ENCODE results near the gene ACTMAP. TPM values are rescaled to one million over a fixed set of nuclear protein-coding genes. Genes with fewer than 3 reads are reported as not detected.
A peak's percentile ranks its signal among the peaks of the same experiment; 100 is the strongest.
"Not testable (repeated sequence)": the region's sequence is repeated elsewhere in the genome, so short reads cannot be mapped to it uniquely, and the experiment has no call there.

ACTMAP gene
- total RNA-seq, 2 experiments from 2014 or later: 13.5 to 15.6 TPM

- H3K27ac Mint-ChIP-seq; H3K4me3 Mint-ChIP-seq; ATAC-seq (ENCODE audit: low read depth); H3K9me3 Mint-ChIP-seq; H3K27me3 Mint-ChIP-seq; DNase-seq: not testable (repeated sequence)
- Mint-ChIP-seq H3K4me1 (peaks cover 47% of the 10 kb centered on the region), H3K36me3 (peaks cover 59% of the 10 kb centered on the region)
- POLR2A ChIA-PET: interaction anchor here (0.8 to 1.3 kb wide), 3 partner anchors 12 to 16 kb away, joined by 4 to 14 read pairs (median 7); partner anchors contain the start of genes ACTMAP and RAB4B
These were observed 16.1 kb upstream of the ACTMAP start for GRCh38 chr19:40766385-40766784.

DNA sequence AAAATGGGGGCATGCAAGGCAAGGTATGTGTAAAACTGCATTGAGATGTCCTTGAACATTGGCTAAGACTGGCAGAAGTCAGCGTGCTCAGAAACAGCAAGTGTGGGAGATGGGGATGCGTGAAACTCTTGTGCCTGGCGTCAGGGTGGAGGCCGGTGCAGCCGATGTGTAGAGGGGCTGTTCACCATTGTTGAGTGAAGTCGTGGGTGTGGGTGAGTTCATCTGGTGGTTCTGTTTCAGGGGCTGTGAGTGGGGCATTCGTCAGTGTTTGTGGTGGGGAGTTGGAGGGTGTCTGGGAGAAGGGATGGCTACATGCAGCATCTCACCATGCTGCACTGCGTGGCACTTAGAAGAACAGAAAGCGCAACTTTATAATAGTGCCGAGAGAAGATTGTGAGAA, 13.7 kb upstream of the ACTMAP start:
- H3K4me1 Mint-ChIP-seq: peaks cover 54% of the 10 kb centered on the region
- DNase-seq (no peak), ATAC-seq (ENCODE audit: low read depth) (no peak)
- H3K36me3 Mint-ChIP-seq: peaks cover 58% of the 10 kb centered on the region
- POLR2A ChIA-PET: interaction anchor here (1.9 to 2.4 kb wide), 2 partner anchors 10 to 14 kb away, joined by 7 to 9 read pairs; partner anchors contain the start of gene RAB4B
- peak overlapping the region; percentile 89 for H3K27ac Mint-ChIP-seq
- no peaks in the 10 kb centered on the region for H3K27me3 Mint-ChIP-seq
- no peaks in the 10 kb centered on the region for H3K9me3 Mint-ChIP-seq
- peak overlapping the region; percentile 9 for H3K4me3 Mint-ChIP-seq

- H3K4me1 Mint-ChIP-seq: peaks cover 54% of the 10 kb centered on the region
- no peak overlapping the region for H3K4me3 Mint-ChIP-seq
- peak overlapping the region; percentile 89 for H3K27ac Mint-ChIP-seq
- POLR2A ChIA-PET: interaction anchor here (1.9 to 2.4 kb wide), 2 partner anchors 10 to 14 kb away, joined by 7 to 9 read pairs; partner anchors contain the start of gene RAB4B
- no peak for DNase-seq
- peaks cover 57% of the 10 kb centered on the region for H3K36me3 Mint-ChIP-seq
- no peaks in the 10 kb centered on the region for H3K27me3 Mint-ChIP-seq
- H3K9me3 Mint-ChIP-seq: no peaks in the 10 kb centered on the region
- peak; percentile 8 for ATAC-seq (ENCODE audit: low read depth)
These were observed 13.2 kb upstream of the ACTMAP start for GRCh38 chr19:40763526-40763925.

DNA sequence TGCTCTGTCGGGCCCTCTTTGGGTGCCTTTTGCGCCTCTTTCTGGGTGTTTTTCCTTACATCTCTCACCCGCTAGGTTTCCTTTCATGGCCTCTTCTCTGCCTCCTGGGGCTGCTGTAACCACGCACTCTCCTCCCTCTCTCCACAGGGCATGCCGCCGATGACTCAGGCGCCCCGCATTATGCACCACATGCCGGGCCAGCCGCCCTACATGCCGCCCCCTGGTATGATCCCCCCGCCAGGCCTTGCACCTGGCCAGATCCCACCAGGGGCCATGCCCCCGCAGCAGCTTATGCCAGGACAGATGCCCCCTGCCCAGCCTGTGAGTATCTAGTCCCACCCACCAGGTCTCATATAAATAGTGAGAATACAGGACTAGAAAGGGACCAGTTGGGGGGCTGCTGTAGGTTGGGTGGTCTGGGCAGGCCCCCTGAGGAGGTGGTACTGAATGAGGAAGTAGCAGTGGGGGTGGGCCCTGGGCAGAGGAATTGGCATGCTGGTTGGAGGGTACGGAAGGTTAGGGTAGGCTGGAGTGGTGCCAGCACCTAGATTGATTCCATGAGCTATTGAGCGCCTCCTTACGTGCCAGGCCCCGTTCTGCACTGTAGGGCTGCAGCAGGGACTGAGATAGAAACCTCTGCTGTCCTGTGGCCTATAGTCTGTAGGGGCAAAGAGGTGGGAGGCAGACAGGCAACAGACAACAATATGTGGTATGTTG, 12.6 kb upstream of the ACTMAP start:
- DNase-seq (no peak), ATAC-seq (ENCODE audit: low read depth) (peak; percentile 52)
- POLR2A ChIA-PET: interaction anchor here (1.9 to 2.4 kb wide), 2 partner anchors 9 to 15 kb away, joined by 7 to 9 read pairs; partner anchors contain the start of gene RAB4B
- peak overlapping the region; percentile 89 for H3K27ac Mint-ChIP-seq
- H3K36me3 Mint-ChIP-seq: peaks cover 63% of the 10 kb centered on the region
- no peaks in the 10 kb centered on the region for H3K27me3 Mint-ChIP-seq
- peaks cover 55% of the 10 kb centered on the region for H3K4me1 Mint-ChIP-seq
- peak overlapping the region; percentile 62 for H3K4me3 Mint-ChIP-seq
- H3K9me3 Mint-ChIP-seq: no peaks in the 10 kb centered on the region

DNA sequence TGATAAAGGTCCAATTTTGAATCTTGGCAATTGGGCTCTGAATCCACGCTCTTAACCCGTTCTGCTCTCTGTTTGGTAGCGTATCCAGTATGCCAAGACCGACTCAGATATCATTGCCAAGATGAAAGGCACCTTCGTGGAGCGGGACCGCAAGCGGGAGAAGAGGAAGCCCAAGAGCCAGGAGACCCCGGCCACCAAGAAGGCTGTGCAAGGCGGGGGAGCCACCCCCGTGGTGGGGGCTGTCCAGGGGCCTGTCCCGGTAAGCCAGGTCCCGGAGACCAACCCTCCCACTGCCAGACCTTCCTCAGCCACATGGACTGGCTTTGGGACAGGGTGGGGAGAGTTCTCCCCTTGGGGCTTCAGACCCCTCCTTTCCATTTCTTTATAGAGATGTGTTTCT, 9.1 kb upstream of the ACTMAP start:
- POLR2A ChIA-PET: interaction anchor here (2.6 kb wide), 1 partner anchor 18 kb away, joined by 13 read pairs; the partner anchor contains the start of gene RAB4B

DNA sequence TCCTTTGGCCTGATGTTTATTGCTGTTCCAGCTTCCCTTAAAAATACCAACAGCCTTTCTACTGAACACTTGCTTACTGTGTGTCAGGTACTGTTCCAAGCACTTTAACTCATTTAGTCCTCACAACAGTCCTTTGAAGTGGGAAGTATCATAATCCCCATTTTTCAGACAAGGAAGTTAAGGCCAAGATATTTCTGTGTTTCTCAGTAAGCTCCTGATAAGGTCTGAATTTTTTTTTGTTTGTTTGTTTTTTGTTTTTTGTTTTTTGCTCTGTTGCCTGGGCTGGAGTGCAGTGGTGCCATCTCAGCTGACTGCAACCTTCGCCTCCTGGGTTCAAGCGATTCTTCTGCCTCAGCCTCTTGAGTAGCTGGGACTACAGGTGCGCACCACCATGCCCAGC, 8.2 kb upstream of the ACTMAP start:
- Mint-ChIP-seq H3K27ac (peak overlapping the region; percentile 61), H3K27me3 (no peaks in the 10 kb centered on the region), H3K4me1 (peaks cover 60% of the 10 kb centered on the region), H3K36me3 (peaks cover 63% of the 10 kb centered on the region), H3K9me3 (no peaks in the 10 kb centered on the region), H3K4me3 (no peak overlapping the region)
- DNase-seq (no peak), ATAC-seq (ENCODE audit: low read depth) (no peak)
- POLR2A ChIA-PET: interaction anchor here (0.6 to 1.1 kb wide), 3 partner anchors 9 to 37 kb away, joined by 3 to 4 read pairs (median 3); no protein-coding TSS in a partner anchor

More for the DNA sequence above, 9.1 kb upstream of the ACTMAP start:
- H3K27me3 Mint-ChIP-seq: no peaks in the 10 kb centered on the region
- H3K36me3 Mint-ChIP-seq: peaks cover 67% of the 10 kb centered on the region
- no peak overlapping the region for H3K4me3 Mint-ChIP-seq
- ATAC-seq (ENCODE audit: low read depth): no peak
- H3K4me1 Mint-ChIP-seq: peaks cover 64% of the 10 kb centered on the region
- no peak overlapping the region for H3K27ac Mint-ChIP-seq
- no peak for DNase-seq
- H3K9me3 Mint-ChIP-seq: no peaks in the 10 kb centered on the region

GRCh38 chr19:40756502-40757110, 6.3 kb upstream of the ACTMAP start:
- ATAC-seq (ENCODE audit: low read depth) (peak; percentile 28), DNase-seq (no peak)
- H3K4me1 Mint-ChIP-seq: peaks cover 57% of the 10 kb centered on the region
- no peaks in the 10 kb centered on the region for H3K27me3 Mint-ChIP-seq
- POLR2A ChIA-PET: interaction anchor here (0.6 to 3.6 kb wide), 3 partner anchors 15 to 50 kb away, joined by 3 to 22 read pairs (median 6); partner anchors contain the start of gene RAB4B
- no peaks in the 10 kb centered on the region for H3K9me3 Mint-ChIP-seq
- H3K4me3 Mint-ChIP-seq: peak overlapping the region; percentile 84
- peak overlapping the region; percentile 91 for H3K27ac Mint-ChIP-seq
- H3K36me3 Mint-ChIP-seq: peaks cover 52% of the 10 kb centered on the region

GRCh38 chr19:40755791-40756190, 5.5 kb upstream of the ACTMAP start:
- Mint-ChIP-seq H3K27ac (peak overlapping the region; percentile 91), H3K4me3 (peak overlapping the region; percentile 84), H3K27me3 (no peaks in the 10 kb centered on the region), H3K4me1 (peaks cover 53% of the 10 kb centered on the region), H3K9me3 (no peaks in the 10 kb centered on the region), H3K36me3 (peaks cover 49% of the 10 kb centered on the region)
- ATAC-seq (ENCODE audit: low read depth): no peak
- no peak for DNase-seq
- POLR2A ChIA-PET: interaction anchor here (0.6 to 3.6 kb wide), 4 partner anchors 16 to 68 kb away, joined by 3 to 22 read pairs (median 4); partner anchors contain the start of gene RAB4B

DNA sequence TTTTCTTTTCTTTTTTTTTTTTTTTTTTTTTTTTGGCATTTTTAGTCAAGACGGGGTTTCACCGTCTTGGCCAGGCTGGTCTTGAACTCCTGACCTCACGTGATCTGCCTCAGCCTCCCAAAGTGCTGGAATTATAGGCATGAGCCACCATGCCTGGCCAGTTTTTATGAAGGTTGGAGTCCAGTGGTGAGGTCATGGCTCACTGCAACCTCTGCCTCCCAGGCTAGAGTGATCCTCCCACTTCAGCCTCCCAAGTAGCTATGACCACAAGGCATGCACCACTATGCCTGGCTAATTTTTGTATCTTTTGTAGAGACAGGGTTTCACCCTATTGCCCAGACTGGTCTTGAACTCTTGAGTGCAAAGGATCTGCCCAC, 5.0 kb upstream of the ACTMAP start:
- Mint-ChIP-seq H3K9me3 (no peaks in the 10 kb centered on the region), H3K36me3 (peaks cover 44% of the 10 kb centered on the region), H3K27ac (peak overlapping the region; percentile 91), H3K4me1 (peaks cover 49% of the 10 kb centered on the region), H3K27me3 (no peaks in the 10 kb centered on the region), H3K4me3 (peak overlapping the region; percentile 84)
- POLR2A ChIA-PET: interaction anchor here (0.6 to 3.6 kb wide), 4 partner anchors 11 to 52 kb away, joined by 4 to 22 read pairs (median 7); partner anchors contain the start of gene RAB4B
- DNase-seq: no peak
- ATAC-seq (ENCODE audit: low read depth): no peak

DNA sequence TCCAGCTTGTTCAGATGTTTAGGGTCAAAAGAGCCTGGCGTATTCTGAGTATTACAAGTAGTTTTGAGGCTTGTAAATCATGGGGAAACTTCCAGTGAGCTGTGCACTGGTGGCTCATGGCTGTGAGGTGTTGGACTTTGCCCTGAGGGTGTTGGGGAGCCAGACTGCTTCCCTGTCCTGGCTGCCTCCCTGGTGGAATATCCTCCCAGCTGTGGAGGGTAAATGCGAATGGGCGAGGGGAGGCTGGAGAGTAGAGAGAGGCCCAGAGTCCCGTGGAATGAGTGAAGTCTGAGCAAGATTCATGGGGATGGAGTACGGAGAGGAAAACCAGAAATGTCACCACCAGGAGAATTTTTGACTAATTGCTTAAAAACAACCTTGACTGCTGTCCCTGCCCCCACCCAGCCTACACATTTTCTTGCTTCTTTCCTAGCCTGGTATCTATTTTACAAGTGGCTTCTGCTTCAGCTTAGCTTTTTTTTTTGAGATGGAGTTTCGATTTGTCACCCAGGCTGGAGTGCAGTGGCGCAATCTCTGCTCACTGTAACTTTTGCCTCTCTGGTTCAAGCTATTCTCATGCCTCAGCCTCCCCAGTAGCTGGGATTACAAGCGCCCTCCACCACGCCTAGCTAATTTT, 4.5 kb upstream of the ACTMAP start:
- Mint-ChIP-seq H3K4me3 (peak overlapping the region; percentile 84), H3K27ac (peak overlapping the region; percentile 91), H3K36me3 (peaks cover 45% of the 10 kb centered on the region), H3K9me3 (no peaks in the 10 kb centered on the region), H3K27me3 (no peaks in the 10 kb centered on the region), H3K4me1 (peaks cover 50% of the 10 kb centered on the region)
- DNase-seq (no peak), ATAC-seq (ENCODE audit: low read depth) (no peak)
- POLR2A ChIA-PET: interaction anchor here (0.6 to 3.6 kb wide), 5 partner anchors 8 to 52 kb away, joined by 4 to 22 read pairs (median 8); partner anchors contain the start of gene RAB4B

DNA sequence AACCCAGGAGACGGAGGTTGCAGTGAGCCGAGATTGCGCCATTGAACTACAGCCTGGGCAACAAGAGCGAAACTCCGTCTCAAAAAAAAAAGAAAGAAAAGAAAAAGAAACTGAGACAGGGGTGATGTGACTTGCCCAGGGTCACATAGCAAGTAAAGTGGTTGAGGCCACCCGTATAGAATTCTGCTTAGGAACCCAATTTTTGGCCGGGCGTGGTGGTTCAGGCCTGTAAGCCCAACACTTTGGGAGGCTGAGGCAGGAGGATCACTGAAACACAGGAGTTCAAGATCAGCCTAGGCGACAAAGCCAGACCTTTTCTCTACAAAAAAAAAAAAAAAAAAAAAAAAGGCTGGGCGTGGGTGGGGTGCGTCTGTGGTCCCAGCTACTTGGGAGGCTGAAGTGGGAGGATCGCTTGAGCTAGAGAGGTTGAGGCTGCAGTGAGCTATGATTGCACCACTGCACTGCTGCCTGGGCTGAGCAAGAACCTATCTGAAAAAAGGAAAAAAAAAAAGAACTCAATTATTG, 2.0 kb upstream of the ACTMAP start:
- H3K36me3 Mint-ChIP-seq: peaks cover 37% of the 10 kb centered on the region
- DNase-seq: no peak
- POLR2A ChIA-PET: interaction anchor here (0.7 to 4.7 kb wide), 10 partner anchors 15 to 331 kb away, joined by 3 to 92 read pairs (median 5); partner anchors contain the start of genes COQ8B, EGLN2, ITPKC and MIA

GRCh38 chr19:40750874-40751537, 729 bp upstream of the ACTMAP start, which contains the start of gene SNRPA:
SNRPA (plus strand) TSS chr19:40751203; CDS start chr19:40751409, 206 bp downstream.
- peaks cover 29% of the 10 kb centered on the region for H3K36me3 Mint-ChIP-seq
- H3K4me3 Mint-ChIP-seq: peak within 1 kb of the TSS; percentile 97
- H3K27me3 Mint-ChIP-seq: no peaks in the 10 kb centered on the region
- peak within 1 kb of the TSS; percentile 99 for H3K27ac Mint-ChIP-seq
- ATAC-seq (ENCODE audit: low read depth): peak; percentile 72
- H3K9me3 Mint-ChIP-seq: no peaks in the 10 kb centered on the region
- DNase-seq: peak; percentile 95
- H3K4me1 Mint-ChIP-seq: peaks cover 44% of the 10 kb centered on the region
- POLR2A ChIA-PET: interaction anchor here (0.6 to 4.7 kb wide), 18 partner anchors 10 to 688 kb away, joined by 3 to 92 read pairs (median 4); partner anchors contain the start of genes COQ8B, EGLN2, ITPKC and MIA

More for the DNA sequence above, 2.0 kb upstream of the ACTMAP start:
- ATAC-seq (ENCODE audit: low read depth): no peak
- Mint-ChIP-seq H3K27ac (peak overlapping the region; percentile 99), H3K9me3 (no peaks in the 10 kb centered on the region), H3K4me3 (peak overlapping the region; percentile 97), H3K27me3 (no peaks in the 10 kb centered on the region), H3K4me1 (peaks cover 55% of the 10 kb centered on the region)

All from activated naive CD8-positive, alpha-beta T cell treated with anti-CD3 and anti-CD28 coated beads, Interleukin-2, amount 10 ng/mL, durations not matched to agents 7 days and 5 days (primary cell).